GM10266 (cell line): ENCODE results near the gene TEKTIP1.

Source experiments
- DNase-seq: peaks from one replicate; pipeline ENCODE4 v3.0.0; 2012; ENCODE audit errors: extremely low spot score
- TF ChIP-seq, protein P1 (sequence below): IDR thresholded peaks from 2 replicates; pipeline ENCODE4 v1.5.1; 2012; ENCODE audit warnings: mild to moderate bottlenecking, low read depth; ENCODE audit not compliant: control insufficient read depth, insufficient read depth; ENCODE audit errors: missing control alignments

The TEKTIP1 gene

GRCh38 chr19:3536429-3537100, 2.4 kb upstream of the TEKTIP1 start:
- DNase-seq, result no peak
- TF ChIP-seq, protein P1, sequence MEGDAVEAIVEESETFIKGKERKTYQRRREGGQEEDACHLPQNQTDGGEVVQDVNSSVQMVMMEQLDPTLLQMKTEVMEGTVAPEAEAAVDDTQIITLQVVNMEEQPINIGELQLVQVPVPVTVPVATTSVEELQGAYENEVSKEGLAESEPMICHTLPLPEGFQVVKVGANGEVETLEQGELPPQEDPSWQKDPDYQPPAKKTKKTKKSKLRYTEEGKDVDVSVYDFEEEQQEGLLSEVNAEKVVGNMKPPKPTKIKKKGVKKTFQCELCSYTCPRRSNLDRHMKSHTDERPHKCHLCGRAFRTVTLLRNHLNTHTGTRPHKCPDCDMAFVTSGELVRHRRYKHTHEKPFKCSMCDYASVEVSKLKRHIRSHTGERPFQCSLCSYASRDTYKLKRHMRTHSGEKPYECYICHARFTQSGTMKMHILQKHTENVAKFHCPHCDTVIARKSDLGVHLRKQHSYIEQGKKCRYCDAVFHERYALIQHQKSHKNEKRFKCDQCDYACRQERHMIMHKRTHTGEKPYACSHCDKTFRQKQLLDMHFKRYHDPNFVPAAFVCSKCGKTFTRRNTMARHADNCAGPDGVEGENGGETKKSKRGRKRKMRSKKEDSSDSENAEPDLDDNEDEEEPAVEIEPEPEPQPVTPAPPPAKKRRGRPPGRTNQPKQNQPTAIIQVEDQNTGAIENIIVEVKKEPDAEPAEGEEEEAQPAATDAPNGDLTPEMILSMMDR, result no peak

GRCh38 chr19:3537101-3537437, 1.9 kb upstream of the TEKTIP1 start:
- DNase-seq, result no peak
- TF ChIP-seq, protein P1, result no peak

DNA sequence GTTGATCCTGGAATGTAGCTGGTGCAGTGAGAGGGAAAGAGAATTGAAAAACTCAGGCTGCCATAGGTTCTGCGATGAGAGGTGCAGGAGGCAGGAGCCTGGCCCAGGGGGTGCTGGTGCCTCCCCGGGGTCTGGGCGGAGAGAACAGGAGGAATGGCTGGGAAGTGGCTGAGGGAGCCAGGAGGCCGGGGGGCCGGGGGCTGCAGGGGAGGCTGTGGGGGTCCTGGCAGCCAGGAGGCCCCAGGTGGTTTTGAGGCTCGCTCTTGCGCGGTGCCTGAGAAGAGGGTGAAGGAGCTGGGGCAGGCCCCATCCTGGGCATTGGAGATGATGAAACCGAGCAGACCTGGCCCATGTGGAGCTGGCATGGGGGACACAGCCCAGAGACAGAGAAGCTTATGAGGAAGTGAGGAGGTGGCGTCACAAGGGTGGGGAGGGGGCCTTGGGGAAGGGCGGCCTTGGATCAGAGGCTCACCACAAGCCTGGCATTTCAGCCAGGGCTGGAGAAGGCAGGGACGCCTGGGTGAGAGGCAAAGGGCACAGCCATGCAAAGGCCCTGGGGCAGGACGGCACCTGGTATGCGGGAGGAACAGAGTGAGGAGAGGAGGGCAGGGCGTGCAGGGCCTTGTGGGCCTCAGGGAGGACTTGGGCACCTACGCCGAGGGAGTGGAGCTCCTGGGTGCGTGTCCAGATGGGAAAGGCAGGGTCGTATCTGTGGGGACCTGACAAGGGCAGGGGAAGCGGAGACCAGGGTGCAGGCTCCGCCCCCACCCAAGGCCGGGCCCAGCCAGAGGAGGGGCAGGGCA, 1.3 kb upstream of the TEKTIP1 start:
- no peak for DNase-seq
- TF ChIP-seq, protein P1, result no peak

GRCh38 chr19:3538258-3538929, 580 bp upstream of the TEKTIP1 start:
- no peak for DNase-seq
- TF ChIP-seq, protein P1, result no peak

DNA sequence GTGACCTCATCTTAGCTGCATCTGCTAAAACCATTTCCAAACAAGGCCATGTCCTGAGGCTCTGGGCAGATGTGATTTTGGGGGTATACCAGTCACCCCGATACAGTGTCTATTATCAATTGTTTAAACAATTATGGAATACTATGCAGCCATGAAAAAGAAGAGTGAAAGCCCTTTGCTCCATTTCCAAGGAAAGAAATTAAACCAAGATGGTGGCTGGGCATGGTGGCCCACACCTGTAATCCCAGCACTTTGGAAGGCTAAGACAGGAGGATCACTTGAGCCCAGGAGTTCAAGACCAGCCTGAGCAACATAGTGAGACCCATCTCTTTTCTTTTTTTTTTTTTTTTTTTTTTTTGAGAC, 763 bp downstream of the TEKTIP1 start:
- TF ChIP-seq, protein P1, result no peak
- DNase-seq, result no peak

- DNase-seq, result no peak
- TF ChIP-seq, protein P1, result no peak
Measured at GRCh38 chr19:3543150-3544057, 4.4 kb downstream of the TEKTIP1 start.

DNA sequence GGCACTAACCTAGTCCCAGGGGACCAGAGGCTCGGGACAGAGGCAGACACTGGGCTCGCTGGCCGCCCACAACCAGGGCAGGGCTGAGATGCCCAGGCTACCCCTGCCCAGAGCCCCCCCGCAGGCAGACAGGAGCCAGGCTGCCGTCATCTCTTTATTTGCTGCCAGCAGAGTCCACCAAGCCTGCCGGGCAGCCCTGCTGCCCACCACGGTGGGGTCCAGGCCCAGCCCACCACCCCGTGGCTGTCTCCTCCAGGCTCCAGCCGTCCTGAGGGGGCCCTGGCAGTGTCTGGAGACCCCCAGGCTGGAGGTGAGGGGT, 5.0 kb downstream of the TEKTIP1 start:
- TF ChIP-seq, protein P1, result no peak
- no peak for DNase-seq
